Neural cell (in vitro differentiated cells): Measurements from ENCODE around the gene PRKCE.

Source experiments
- EP300 ChIP-seq: fragments of 450-650 bp; conservative IDR thresholded peaks from 2 replicates; pipeline ENCODE4 v1.6.1; 2014; ENCODE audit warnings: antibody characterized with exemption, mild to moderate bottlenecking, moderate library complexity; ENCODE audit not compliant: poor library complexity, severe bottlenecking
- MXI1 ChIP-seq: fragments of 450-650 bp; conservative IDR thresholded peaks from 2 replicates; pipeline ENCODE4 v1.6.1; 2014; ENCODE audit warnings: antibody characterized with exemption, mild to moderate bottlenecking; ENCODE audit not compliant: poor library complexity, severe bottlenecking
- TAF1 ChIP-seq: IDR thresholded peaks from 2 replicates; pipeline ENCODE4 v1.6.1; 2012; ENCODE audit warnings: low read depth
- TF ChIP-seq, protein P1 (sequence below): fragments of 450-650 bp; IDR thresholded peaks from 2 replicates; pipeline ENCODE4 v1.5.1; 2014; ENCODE audit warnings: antibody characterized with exemption, mild to moderate bottlenecking, moderate library complexity; ENCODE audit not compliant: poor library complexity, severe bottlenecking
- TF ChIP-seq, protein P2 (sequence below): IDR thresholded peaks from 2 replicates; pipeline ENCODE4 v1.6.1; 2012; ENCODE audit warnings: borderline replicate concordance

DNA sequence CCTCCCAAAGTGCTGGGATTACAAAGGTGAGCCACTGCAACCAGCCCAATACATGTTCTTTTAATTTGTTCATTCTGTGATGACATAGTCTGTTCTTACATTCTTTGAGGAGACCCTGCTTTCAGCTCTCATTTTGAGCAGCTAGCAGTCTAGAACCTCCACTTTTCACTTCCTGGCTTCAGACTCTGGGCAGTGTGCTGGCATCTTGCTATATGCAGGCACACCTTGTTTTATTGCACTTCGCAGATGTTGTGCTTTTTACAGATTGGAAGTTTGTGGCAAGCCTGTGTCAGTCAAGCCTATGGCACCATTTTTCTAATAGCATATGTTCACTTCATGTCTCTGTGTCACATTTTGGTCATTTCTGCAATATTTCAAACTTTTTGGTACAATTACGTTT, 72.4 kb downstream of the PRKCE start:
- TF ChIP-seq MXI1: no peak
- TF ChIP-seq TAF1: no peak
- TF ChIP-seq, protein P1, sequence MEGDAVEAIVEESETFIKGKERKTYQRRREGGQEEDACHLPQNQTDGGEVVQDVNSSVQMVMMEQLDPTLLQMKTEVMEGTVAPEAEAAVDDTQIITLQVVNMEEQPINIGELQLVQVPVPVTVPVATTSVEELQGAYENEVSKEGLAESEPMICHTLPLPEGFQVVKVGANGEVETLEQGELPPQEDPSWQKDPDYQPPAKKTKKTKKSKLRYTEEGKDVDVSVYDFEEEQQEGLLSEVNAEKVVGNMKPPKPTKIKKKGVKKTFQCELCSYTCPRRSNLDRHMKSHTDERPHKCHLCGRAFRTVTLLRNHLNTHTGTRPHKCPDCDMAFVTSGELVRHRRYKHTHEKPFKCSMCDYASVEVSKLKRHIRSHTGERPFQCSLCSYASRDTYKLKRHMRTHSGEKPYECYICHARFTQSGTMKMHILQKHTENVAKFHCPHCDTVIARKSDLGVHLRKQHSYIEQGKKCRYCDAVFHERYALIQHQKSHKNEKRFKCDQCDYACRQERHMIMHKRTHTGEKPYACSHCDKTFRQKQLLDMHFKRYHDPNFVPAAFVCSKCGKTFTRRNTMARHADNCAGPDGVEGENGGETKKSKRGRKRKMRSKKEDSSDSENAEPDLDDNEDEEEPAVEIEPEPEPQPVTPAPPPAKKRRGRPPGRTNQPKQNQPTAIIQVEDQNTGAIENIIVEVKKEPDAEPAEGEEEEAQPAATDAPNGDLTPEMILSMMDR: no peak
- no peak for TF ChIP-seq EP300
- TF ChIP-seq, protein P2, sequence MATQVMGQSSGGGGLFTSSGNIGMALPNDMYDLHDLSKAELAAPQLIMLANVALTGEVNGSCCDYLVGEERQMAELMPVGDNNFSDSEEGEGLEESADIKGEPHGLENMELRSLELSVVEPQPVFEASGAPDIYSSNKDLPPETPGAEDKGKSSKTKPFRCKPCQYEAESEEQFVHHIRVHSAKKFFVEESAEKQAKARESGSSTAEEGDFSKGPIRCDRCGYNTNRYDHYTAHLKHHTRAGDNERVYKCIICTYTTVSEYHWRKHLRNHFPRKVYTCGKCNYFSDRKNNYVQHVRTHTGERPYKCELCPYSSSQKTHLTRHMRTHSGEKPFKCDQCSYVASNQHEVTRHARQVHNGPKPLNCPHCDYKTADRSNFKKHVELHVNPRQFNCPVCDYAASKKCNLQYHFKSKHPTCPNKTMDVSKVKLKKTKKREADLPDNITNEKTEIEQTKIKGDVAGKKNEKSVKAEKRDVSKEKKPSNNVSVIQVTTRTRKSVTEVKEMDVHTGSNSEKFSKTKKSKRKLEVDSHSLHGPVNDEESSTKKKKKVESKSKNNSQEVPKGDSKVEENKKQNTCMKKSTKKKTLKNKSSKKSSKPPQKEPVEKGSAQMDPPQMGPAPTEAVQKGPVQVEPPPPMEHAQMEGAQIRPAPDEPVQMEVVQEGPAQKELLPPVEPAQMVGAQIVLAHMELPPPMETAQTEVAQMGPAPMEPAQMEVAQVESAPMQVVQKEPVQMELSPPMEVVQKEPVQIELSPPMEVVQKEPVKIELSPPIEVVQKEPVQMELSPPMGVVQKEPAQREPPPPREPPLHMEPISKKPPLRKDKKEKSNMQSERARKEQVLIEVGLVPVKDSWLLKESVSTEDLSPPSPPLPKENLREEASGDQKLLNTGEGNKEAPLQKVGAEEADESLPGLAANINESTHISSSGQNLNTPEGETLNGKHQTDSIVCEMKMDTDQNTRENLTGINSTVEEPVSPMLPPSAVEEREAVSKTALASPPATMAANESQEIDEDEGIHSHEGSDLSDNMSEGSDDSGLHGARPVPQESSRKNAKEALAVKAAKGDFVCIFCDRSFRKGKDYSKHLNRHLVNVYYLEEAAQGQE: no peak
